ENCODE measurements around the gene PRCP. TPM values are rescaled to one million over a fixed set of nuclear protein-coding genes. Genes with fewer than 3 reads are reported as not detected.

Gene PRCP
- total RNA-seq, 2 experiments from 2014 or later = 21.8 to 29.9 TPM

DNA sequence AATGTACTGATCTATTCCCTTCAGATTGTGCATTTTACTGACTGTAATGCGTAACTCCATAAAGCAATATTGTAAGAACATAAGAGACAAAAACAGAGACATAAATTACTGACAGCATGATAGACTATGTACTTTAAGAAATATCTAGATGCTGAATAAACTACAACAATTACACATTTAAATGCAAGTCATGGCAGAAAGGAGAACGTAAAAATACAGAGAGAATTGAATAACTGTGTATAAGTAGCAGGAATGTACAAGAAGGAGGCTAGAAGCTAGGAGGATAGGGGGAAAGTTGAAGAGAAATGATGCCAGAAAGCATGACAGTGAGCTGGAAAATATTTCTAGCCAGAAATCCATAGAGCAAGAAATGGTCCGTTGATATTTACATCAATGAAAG is 92.6 kb downstream of the PRCP start:
- Mint-ChIP-seq H3K9me3 (no peaks in the 10 kb centered on the region), H3K4me1 (ENCODE audit: low read depth) (no peaks in the 10 kb centered on the region), H3K36me3 (ENCODE audit: low read depth) (no peaks in the 10 kb centered on the region), H3K27me3 (peaks cover 26% of the 10 kb centered on the region), H3K4me3 (no peak overlapping the region), H3K27ac (no peak overlapping the region)
- intact Hi-C loops (cut with micrococcal nuclease) = no loop called here
- TF ChIP-seq, protein P1, sequence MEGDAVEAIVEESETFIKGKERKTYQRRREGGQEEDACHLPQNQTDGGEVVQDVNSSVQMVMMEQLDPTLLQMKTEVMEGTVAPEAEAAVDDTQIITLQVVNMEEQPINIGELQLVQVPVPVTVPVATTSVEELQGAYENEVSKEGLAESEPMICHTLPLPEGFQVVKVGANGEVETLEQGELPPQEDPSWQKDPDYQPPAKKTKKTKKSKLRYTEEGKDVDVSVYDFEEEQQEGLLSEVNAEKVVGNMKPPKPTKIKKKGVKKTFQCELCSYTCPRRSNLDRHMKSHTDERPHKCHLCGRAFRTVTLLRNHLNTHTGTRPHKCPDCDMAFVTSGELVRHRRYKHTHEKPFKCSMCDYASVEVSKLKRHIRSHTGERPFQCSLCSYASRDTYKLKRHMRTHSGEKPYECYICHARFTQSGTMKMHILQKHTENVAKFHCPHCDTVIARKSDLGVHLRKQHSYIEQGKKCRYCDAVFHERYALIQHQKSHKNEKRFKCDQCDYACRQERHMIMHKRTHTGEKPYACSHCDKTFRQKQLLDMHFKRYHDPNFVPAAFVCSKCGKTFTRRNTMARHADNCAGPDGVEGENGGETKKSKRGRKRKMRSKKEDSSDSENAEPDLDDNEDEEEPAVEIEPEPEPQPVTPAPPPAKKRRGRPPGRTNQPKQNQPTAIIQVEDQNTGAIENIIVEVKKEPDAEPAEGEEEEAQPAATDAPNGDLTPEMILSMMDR (IDR thresholded peaks at IDR 0.05) = no peak
- POLR2A ChIA-PET = no interaction called here
- CTCF ChIA-PET = no interaction called here
- no peak for DNase-seq
- no peak for ATAC-seq

DNA sequence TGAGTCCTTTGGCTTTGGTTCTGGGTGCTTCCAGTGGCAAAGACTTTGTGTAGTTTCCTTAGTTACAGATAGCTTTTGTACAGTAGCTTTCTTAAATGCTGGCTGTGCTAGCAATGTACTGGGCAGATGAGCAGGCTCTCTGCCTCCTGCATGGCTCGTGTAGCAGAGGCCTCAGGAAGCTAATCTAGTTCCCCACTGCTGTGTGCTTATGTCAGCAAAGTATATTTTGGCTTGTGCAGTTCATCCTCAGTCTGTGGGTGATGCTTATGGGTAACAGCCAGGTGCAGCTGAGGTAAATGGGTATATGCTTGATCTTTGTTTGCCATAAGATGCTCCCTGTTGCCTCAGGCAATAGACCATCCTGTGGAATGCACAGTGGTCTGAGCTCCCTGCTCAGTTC is 97.5 kb downstream of the PRCP start:
- no peaks in the 10 kb centered on the region for H3K9me3 Mint-ChIP-seq
- POLR2A ChIA-PET = no interaction called here
- no peak overlapping the region for H3K27ac Mint-ChIP-seq
- intact Hi-C loops (cut with micrococcal nuclease) = no loop called here
- H3K4me1 Mint-ChIP-seq (ENCODE audit: low read depth) = no peaks in the 10 kb centered on the region
- no peak for DNase-seq
- no peaks in the 10 kb centered on the region for H3K36me3 Mint-ChIP-seq (ENCODE audit: low read depth)
- TF ChIP-seq, protein P1 (IDR thresholded peaks at IDR 0.05) = no peak
- peaks cover 21% of the 10 kb centered on the region for H3K27me3 Mint-ChIP-seq
- CTCF ChIA-PET = interaction anchor here (1.4 to 1.5 kb wide), 2 partner anchors 27 to 65 kb away, joined by 3 to 4 read pairs; no protein-coding TSS in a partner anchor
- no peak for ATAC-seq
- H3K4me3 Mint-ChIP-seq = no peak overlapping the region

DNA sequence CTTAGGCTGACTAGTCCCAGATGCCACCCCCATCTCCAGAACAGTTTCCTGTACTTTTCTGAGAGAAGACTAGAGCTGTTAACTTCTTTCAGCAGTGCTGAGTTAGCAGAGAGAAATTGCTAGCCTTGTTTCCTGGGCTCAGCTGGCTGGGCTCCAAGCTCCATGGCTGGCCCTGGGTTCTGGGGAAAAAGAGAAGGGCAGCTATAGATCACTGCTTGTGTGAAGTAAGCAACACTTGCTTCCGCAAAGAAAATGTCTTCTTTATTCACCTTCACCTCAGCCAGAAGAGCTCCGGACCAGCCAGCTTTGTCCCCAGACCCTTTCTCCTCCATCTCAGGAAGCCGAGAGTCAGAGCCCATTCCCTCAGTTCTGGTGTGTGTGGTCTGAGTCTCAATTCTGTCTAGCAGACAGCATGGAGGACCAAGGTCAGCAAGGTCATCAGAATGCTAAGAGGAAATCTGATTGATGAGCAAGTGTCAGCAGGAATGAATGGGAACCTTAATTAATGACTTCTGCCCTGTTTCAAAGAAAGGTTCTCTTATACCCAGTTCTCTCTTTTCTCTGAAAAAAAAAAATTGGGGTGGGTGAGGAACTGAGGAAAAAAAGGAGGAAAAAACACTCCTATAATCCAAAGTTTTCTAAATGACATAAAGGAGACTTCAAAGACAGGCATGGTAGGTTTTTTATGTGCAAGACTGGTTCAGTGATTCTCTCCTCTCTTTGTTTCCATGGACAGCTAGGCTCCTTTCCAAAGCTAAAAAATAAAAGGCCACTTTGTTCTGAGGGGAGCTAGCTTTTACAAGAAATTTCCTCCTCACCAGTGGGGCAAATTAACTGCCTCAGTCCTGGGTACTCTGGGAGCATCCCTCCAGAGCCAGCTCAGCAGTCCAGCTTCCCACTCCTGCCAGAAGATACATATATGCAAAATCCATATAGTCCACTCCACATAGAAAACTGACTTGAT is 103.0 kb downstream of the PRCP start:
- DNase-seq = no peak
- H3K27me3 Mint-ChIP-seq = peaks cover 2% of the 10 kb centered on the region
- no peak for ATAC-seq
- H3K9me3 Mint-ChIP-seq = no peaks in the 10 kb centered on the region
- POLR2A ChIA-PET = no interaction called here
- H3K36me3 Mint-ChIP-seq (ENCODE audit: low read depth) = no peaks in the 10 kb centered on the region
- CTCF ChIA-PET = interaction anchor here (1.1 kb wide), 1 partner anchor 32 kb away, joined by 3 read pairs; no protein-coding TSS in a partner anchor
- TF ChIP-seq, protein P1 (IDR thresholded peaks at IDR 0.05) = no peak
- no peaks in the 10 kb centered on the region for H3K4me1 Mint-ChIP-seq (ENCODE audit: low read depth)
- H3K4me3 Mint-ChIP-seq = no peak overlapping the region
- intact Hi-C loops (cut with micrococcal nuclease) = no loop called here
- no peak overlapping the region for H3K27ac Mint-ChIP-seq

DNA sequence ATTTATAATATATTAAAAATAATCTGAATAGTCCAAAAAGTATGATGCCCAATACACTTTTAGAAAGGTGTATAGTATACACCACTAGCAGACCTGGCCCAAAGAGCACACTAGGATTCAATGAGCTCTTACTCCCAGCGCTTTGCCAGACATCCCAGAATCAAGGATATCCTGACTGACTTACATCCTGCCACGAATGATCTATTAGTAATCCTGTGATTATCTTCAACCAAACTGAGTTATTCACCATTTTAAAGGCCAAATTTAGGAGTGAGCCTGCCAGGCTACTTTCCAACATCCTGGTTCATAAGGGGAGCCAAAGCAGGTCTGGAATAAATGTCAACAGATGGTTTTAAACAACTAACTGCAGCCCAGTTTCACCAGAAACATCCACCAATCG is 105.7 kb downstream of the PRCP start:
- Mint-ChIP-seq H3K36me3 (ENCODE audit: low read depth) (no peaks in the 10 kb centered on the region), H3K27ac (no peak overlapping the region), H3K4me3 (no peak overlapping the region), H3K27me3 (no peaks in the 10 kb centered on the region), H3K9me3 (no peaks in the 10 kb centered on the region), H3K4me1 (ENCODE audit: low read depth) (no peaks in the 10 kb centered on the region)
- TF ChIP-seq, protein P1 (IDR thresholded peaks at IDR 0.05) = no peak
- CTCF ChIA-PET = interaction anchor here (0.8 kb wide), 1 partner anchor 75 kb away, joined by 3 read pairs; no protein-coding TSS in a partner anchor
- POLR2A ChIA-PET = no interaction called here
- no peak for DNase-seq
- intact Hi-C loops (cut with micrococcal nuclease) = no loop called here
- no peak for ATAC-seq

Data from activated CD8-positive, alpha-beta T cell treated with anti-CD3 and anti-CD28 coated beads for 36 hours (primary cell).